PC-9 (cell line): ENCODE data around the gene PPP1R27.

Source experiments
- CTCF ChIP-seq: fragments of 200-600 bp; sonication (generic); conservative IDR thresholded peaks from 2 replicates; pipeline ENCODE4 v1.6.1; 2017; ENCODE audit warnings: mixed run types, antibody characterized with exemption, mild to moderate bottlenecking, moderate library complexity
- EZH2 ChIP-seq: fragments of 200-600 bp; sonication (generic); IDR thresholded peaks from 2 replicates; pipeline ENCODE4 v1.8.0; 2017; ENCODE audit warnings: antibody characterized with exemption, low read depth

- no peak for TF ChIP-seq CTCF
- no peak for TF ChIP-seq EZH2
Measured at GRCh38 chr17:81845881-81846742, 11.3 kb upstream of the PPP1R27 start.
